ENCODE measurements around the gene NHLRC4.
A peak's percentile ranks its signal among the peaks of the same experiment; 100 is the strongest.

Gene NHLRC4, protein sequence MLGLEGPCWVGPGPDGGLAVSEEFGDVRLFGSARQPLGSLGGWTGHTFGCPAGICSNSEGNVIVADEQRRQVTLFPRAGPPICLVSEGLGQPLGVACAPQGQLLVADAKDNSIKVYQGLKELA

DNA sequence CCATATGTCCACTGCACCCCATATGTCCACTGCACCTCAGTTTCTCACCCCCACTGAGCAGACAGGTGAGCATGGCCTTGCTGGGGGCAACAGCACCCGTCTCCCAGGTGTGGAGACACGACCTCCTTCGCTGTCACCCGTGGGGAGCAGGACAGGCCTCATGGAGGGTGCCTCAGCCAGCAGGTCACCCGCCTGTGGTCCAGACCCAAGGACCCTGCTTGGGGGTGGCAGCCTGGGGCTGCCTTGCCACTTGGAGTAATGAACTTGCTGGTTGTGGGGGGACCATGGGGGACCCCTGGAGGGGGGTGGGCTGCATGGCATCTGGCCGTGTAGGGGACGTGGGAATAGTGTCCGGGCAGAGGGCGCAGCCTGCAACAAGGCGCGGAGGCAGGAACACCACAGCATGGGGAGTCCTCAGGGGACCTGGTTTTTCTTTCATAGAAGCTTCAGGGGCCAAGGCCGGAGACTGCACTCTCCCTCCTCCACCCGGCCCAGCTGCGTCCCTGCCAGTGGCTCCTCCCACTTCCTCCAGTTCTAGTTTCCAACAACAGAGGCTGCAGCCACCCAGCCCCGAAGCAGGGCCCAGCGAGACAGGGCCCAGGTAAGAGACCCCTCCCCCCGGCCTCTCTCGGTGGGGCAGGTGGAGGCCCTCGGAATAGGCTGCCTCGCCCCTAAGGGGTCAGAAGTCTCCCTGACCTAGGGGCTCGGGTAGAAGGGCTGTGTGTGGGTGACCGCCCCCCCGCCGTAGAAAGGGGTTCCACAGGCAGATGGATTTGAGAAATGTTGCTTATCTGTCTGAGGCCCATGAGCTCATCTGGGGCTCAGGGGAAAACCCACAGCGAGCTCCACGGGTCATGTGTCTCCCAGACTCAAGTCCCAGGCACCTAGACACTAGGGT lies at the start of gene NHLRC4:
TSS of gene NHLRC4 (plus strand) at position 531 of the 898 bp plus-strand sequence. CDS start 1,043 bp downstream, outside the sequence.
- H3K4me3 ChIP-seq (ENCODE audit: low read depth, low read length) = 0 out of 2 replicates have a peak within 1 kb of the TSS, but pooled peaks have one; percentile 15
- TF ChIP-seq, protein P1, sequence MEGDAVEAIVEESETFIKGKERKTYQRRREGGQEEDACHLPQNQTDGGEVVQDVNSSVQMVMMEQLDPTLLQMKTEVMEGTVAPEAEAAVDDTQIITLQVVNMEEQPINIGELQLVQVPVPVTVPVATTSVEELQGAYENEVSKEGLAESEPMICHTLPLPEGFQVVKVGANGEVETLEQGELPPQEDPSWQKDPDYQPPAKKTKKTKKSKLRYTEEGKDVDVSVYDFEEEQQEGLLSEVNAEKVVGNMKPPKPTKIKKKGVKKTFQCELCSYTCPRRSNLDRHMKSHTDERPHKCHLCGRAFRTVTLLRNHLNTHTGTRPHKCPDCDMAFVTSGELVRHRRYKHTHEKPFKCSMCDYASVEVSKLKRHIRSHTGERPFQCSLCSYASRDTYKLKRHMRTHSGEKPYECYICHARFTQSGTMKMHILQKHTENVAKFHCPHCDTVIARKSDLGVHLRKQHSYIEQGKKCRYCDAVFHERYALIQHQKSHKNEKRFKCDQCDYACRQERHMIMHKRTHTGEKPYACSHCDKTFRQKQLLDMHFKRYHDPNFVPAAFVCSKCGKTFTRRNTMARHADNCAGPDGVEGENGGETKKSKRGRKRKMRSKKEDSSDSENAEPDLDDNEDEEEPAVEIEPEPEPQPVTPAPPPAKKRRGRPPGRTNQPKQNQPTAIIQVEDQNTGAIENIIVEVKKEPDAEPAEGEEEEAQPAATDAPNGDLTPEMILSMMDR (IDR thresholded peaks at IDR 0.05; ENCODE audit: insufficient read depth, low read length, missing control alignments) = no peak
- no peak for DNase-seq (ENCODE audit: low read depth, low spot score)
- CTCF ChIA-PET = interaction anchor here (1.4 kb wide), 1 partner anchor 10 kb away, joined by 5 read pairs; no protein-coding TSS in a partner anchor
- POLR2A ChIA-PET = interaction anchor here (0.9 kb wide), 1 partner anchor 11 kb away, joined by 3 read pairs; no protein-coding TSS in a partner anchor

DNA sequence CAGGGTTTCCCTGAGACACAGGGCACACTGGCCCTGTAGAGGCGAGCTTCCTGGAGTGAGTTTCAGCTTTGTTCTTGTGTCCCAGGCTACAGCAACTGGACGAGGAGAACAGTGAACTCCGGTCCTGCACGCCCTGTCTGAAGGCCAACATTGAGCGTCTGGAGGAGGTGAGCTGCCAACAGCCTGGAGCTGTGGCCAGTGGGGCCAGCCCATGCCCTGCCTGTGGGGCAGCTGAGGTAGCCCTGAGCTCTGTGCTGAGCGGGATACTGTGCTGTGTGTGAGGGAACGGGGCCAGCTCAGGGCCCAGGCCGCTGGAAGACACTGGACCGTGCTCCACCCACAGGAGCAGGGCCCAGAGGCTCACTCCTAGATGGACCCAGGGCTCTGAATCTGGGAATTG lies 47.9 kb upstream of the NHLRC4 start:
- DNase-seq (ENCODE audit: low read depth, low spot score) = no peak
- ChIA-PET CTCF (no interaction called here), POLR2A (interaction anchor here (0.6 to 1.3 kb wide), 3 partner anchors 8 to 79 kb away, joined by 3 to 4 read pairs (median 4); partner anchors contain the start of gene CAPN15)
- H3K4me3 ChIP-seq (ENCODE audit: low read depth, low read length) = no peak overlapping the region
- TF ChIP-seq, protein P1 (IDR thresholded peaks at IDR 0.05; ENCODE audit: insufficient read depth, low read length, missing control alignments) = no peak

DNA sequence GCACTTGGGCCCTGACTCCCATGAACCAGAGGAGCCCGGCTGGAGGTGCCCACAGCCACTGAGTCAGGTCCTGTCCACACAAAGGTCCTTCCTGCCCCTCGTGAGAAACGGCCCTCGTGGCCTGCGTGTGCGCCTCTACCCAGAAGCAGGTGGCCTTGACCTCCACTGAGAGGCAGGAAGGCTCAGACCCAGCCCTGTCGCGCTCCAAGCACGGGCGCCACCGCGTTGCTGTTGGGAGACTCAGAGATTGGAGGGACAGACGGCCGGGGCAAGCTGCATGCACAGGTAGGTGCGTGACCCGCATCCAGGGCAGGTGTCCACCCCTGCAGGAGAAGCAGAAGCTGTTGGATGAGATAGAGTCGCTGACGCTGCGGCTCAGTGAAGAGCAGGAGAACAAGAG lies 47.4 kb upstream of the NHLRC4 start:
- H3K4me3 ChIP-seq (ENCODE audit: low read depth, low read length) = no peak overlapping the region
- ChIA-PET CTCF (no interaction called here), POLR2A (interaction anchor here (1.1 kb wide), 1 partner anchor 9 kb away, joined by 4 read pairs; no protein-coding TSS in a partner anchor)
- TF ChIP-seq, protein P1 (IDR thresholded peaks at IDR 0.05; ENCODE audit: insufficient read depth, low read length, missing control alignments) = no peak
- no peak for DNase-seq (ENCODE audit: low read depth, low spot score)

DNA sequence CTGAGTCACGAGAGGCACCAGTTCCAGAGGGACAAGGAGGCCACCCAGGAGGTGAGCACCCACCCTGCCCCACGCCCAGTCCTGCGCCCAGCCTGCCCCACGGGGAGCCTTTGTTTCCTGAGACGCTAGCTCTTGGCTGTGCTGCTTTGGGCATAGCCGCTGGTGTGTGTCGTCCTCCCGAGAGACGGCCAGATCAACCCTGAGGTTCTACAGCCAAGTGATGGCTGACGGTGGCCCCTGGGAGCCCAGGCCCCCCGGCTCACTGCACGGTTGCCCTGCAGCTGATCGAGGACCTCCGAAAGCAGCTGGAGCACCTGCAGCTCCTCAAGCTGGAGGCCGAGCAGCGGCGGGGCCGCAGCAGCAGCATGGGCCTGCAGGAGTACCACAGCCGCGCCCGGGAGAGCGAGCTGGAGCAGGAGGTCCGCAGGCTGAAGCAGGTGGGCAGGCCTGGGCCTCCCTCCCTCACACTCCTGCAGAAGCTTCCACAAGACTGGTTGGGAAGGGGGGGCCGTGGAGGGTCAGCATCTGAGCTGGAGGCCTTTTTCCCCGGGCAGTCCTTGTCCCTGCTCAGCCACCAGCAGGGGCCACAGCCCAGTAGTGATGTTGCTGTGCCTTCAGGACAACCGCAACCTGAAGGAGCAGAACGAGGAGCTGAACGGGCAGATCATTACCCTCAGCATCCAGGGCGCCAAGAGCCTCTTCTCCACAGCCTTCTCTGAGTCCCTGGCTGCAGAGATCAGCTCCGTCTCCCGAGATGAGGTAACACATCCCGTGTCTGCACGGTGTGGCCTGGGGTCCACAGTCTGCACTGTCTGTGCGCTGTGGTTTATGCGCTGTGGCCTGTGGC lies 46.7 kb upstream of the NHLRC4 start:
- ChIA-PET CTCF (interaction anchor here (0.7 kb wide), 1 partner anchor 140 kb away, joined by 3 read pairs; no protein-coding TSS in a partner anchor), POLR2A (no interaction called here)
- no peak overlapping the region for H3K4me3 ChIP-seq (ENCODE audit: low read depth, low read length)
- no peak for DNase-seq (ENCODE audit: low read depth, low spot score)
- TF ChIP-seq, protein P1 (IDR thresholded peaks at IDR 0.05; ENCODE audit: insufficient read depth, low read length, missing control alignments) = no peak

DNA sequence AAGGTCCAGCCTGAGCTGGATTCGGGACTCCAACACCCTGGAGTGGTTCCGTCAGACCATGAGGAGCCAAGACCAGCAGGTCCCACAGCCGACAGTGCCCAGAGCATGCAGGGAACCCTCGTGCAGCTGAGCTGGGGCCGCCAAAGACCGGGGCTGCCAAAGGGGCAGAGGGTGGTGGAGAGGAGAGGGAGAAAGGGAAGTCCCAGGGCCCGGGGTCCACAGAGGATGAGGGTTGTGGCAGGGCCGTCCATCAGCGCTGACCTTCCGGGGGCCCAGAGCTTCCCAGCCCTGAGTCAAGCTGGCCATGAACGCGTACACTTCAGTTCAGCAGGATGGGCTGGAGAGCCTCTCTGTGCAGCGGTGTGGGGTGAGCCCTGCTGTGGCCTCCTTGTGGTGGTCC lies 46.0 kb upstream of the NHLRC4 start:
- ChIA-PET POLR2A (no interaction called here), CTCF (interaction anchor here (0.7 kb wide), 1 partner anchor 141 kb away, joined by 3 read pairs; no protein-coding TSS in a partner anchor)
- no peak for DNase-seq (ENCODE audit: low read depth, low spot score)
- TF ChIP-seq, protein P1 (IDR thresholded peaks at IDR 0.05; ENCODE audit: insufficient read depth, low read length, missing control alignments) = no peak
- H3K4me3 ChIP-seq (ENCODE audit: low read depth, low read length) = no peak overlapping the region
